GM19240 (cell line): Measurements from ENCODE around the gene COLEC12.

Source experiments
- DNase-seq: peaks from one replicate; pipeline ENCODE4 v3.0.0; 2011; ENCODE audit warnings: low spot score; ENCODE audit not compliant: insufficient read length

Gene COLEC12

GRCh38 chr18:363301-364085, 137.0 kb downstream of the COLEC12 start:
- no peak for DNase-seq

- no peak for DNase-seq
Observed at GRCh38 chr18:362311-363290, 137.9 kb downstream of the COLEC12 start.

GRCh38 chr18:361941-362310, 138.6 kb downstream of the COLEC12 start:
- no peak for DNase-seq

GRCh38 chr18:361100-361732, 139.3 kb downstream of the COLEC12 start:
- DNase-seq: no peak

GRCh38 chr18:360676-361075, 139.8 kb downstream of the COLEC12 start:
- DNase-seq: no peak

- DNase-seq: no peak
Observed at GRCh38 chr18:356778-357177, 143.7 kb downstream of the COLEC12 start.

- no peak for DNase-seq
Observed at GRCh38 chr18:355678-356077, 144.8 kb downstream of the COLEC12 start.

GRCh38 chr18:354471-354870, 146.0 kb downstream of the COLEC12 start:
- no peak for DNase-seq

GRCh38 chr18:354003-354402, 146.5 kb downstream of the COLEC12 start:
- DNase-seq: no peak

GRCh38 chr18:352438-352837, 148.1 kb downstream of the COLEC12 start:
- DNase-seq: no peak

GRCh38 chr18:350953-351572, 149.4 kb downstream of the COLEC12 start:
- no peak for DNase-seq

GRCh38 chr18:346600-346999, 153.9 kb downstream of the COLEC12 start:
- DNase-seq: no peak

- no peak for DNase-seq
Observed at GRCh38 chr18:341102-341501, 159.4 kb downstream of the COLEC12 start.

- no peak for DNase-seq
Observed at GRCh38 chr18:340044-340443, 160.5 kb downstream of the COLEC12 start.

- DNase-seq: no peak
Observed at GRCh38 chr18:339200-339599, 161.3 kb downstream of the COLEC12 start.

- no peak for DNase-seq
Observed at GRCh38 chr18:336713-337112, 163.8 kb downstream of the COLEC12 start.

GRCh38 chr18:335733-336132, 164.8 kb downstream of the COLEC12 start:
- DNase-seq: no peak

- DNase-seq: no peak
Observed at GRCh38 chr18:334575-335132, 165.8 kb downstream of the COLEC12 start.

GRCh38 chr18:332721-333510, 167.6 kb downstream of the COLEC12 start:
- DNase-seq: no peak

GRCh38 chr18:332007-332406, 168.5 kb downstream of the COLEC12 start:
- DNase-seq: no peak
